HG02938 (cell line): ENCODE measurements around the gene EMCN.
"Not testable (repeated sequence)": the region's sequence is repeated elsewhere in the genome, so short reads cannot be mapped to it uniquely, and the experiment has no call there.

Experiments used
- ATAC-seq: cut with Tn5 transposase; IDR thresholded peaks from one replicate; pipeline ENCODE4 v1.9.1; 2021; ENCODE audit warnings: mild to moderate bottlenecking, moderate library complexity; ENCODE audit not compliant: unreplicated experiment

EMCN gene

GRCh38 chr4:100517864-100518341 is at the start of gene EMCN:
TSS of gene EMCN (minus strand) at chr4:100518022. CDS start at chr4:100517914, 108 bp downstream.
- no peak for ATAC-seq

- ATAC-seq, result no peak
Observed at GRCh38 chr4:100566396-100566795, 48.6 kb upstream of the EMCN start.

DNA sequence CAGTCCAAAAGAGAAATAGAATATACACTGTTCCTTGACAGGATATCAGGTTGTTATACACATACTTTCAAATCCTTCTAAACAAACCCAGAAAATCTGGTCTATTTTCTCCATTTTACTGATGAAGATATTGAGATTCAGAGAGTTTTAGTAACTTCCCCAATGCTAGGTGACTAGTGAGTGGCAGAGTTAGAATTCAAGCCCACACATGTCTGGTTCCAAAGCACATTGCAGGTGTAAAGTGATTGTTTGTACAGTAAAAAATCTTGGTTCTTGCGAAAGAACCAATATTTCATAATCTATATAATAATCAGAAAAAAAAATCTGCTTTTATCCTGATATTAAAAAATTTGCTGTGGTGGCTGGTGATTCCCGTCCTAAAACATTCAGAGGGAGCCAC is 39.5 kb upstream of the EMCN start:
- no peak for ATAC-seq

DNA sequence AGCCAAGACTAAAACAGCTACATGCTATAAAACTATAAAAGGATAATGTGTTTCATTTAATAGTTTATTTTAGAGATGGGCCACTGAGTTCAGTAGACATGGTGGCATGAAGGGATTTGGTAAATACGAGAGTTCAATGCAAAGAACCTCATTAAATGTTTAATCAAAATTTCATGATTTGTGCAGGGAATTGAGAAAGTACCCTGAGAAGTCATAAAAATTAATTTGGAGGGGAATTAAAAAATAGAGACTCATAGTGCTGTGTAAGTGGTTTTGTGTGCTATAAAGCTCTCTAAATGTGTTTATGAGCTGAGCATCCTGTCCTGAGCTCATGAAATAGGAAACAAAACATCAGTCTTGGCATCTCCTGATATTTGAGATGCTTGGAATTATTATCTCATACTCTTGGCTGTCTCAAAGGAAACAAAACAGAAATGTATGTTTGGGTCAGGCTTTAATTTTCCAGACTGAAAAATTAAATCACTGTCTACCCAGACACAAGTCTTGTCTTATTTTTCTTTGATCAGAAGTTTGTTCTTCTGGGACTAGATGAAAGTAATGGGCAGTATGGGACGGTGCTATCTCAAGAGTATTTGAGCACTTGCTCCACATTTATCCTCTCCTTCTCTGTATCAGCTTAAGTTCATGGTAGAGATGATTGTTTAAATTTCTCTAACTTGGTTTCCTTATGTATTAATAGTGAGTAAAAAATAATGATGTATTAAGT is 38.0 kb upstream of the EMCN start:
- no peak for ATAC-seq

- no peak for ATAC-seq
Observed at GRCh38 chr4:100548200-100548560, 30.4 kb upstream of the EMCN start.

GRCh38 chr4:100547541-100548199 is 29.8 kb upstream of the EMCN start:
- no peak for ATAC-seq

DNA sequence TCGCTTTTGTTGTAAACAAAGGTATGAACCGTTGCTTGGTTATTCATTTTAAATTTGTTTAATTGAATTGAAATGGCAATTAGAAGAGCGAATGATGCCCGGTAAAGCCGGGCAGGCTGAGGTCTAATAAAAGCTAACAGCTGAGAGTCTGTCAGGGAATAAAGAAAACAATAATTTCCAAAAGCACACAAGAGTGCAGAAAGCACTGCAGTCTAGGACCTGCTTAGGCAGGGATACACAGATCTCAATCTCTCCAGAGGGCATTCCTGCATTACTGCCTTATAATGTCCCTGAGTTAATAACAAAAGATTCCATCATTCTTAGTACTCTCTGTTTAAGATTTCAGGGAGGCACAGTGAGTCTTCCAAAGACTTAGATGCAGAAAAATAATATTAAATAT is 27.6 kb upstream of the EMCN start:
- ATAC-seq, result no peak

DNA sequence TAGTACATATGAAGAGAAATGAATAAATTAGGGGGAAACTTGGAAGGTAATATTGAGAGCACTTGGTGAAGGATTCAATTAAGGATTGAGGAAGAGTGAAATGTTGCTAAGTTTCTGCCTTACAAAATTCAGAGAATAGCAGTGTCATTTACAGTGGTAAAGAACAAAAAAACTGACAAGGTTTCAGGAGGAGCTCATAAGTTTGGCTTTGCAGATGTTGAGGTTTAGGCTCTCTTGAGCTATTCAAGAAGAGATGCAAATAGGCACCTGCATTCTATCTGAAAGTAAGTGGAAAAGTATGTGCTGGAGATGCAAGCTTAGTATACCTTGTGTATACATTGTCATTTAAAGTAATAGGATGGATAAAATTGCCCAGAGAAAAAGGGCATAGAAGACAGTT is 22.3 kb upstream of the EMCN start:
- ATAC-seq, result no peak

GRCh38 chr4:100539706-100540105 is 21.9 kb upstream of the EMCN start:
- ATAC-seq, result no peak

DNA sequence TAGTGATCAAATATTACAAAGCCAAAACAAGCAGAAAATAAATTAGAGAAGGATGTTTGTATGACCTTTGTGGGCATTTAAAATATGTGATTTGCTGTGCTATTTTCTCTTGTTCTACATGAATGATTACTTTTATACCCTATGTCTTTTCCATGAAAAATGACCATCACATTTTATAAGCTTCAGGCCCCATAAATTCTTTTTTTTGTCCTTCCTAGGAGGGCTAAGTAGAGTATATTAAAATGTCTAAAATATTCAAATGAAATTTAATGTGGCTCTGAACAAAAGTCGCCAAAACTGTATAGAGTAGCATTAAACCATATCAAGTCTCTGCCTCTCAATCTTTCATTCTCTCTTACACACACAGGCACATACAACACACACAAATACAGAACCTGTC is 15.9 kb upstream of the EMCN start:
- ATAC-seq, result no peak

DNA sequence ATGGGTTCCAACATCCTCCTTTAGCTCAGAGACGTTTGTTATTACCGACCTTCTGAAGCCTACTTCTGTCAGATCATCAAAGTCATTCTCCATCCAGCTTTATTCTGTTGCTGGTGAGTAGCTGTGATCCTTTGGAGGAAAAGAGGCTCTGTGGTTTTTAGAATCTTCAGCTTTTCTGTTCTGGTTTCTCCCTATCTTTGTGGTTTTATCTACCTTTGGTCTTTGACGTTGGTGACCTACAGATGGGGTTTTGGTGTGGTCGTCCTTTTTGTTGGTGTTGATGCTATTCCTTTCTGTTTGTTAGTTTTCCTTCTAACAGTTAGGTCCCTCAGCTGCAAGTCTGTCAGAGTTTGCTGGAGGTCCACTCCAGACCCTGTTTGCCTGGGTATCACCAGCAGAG is 12.3 kb upstream of the EMCN start:
- ATAC-seq, result not testable (repeated sequence)

DNA sequence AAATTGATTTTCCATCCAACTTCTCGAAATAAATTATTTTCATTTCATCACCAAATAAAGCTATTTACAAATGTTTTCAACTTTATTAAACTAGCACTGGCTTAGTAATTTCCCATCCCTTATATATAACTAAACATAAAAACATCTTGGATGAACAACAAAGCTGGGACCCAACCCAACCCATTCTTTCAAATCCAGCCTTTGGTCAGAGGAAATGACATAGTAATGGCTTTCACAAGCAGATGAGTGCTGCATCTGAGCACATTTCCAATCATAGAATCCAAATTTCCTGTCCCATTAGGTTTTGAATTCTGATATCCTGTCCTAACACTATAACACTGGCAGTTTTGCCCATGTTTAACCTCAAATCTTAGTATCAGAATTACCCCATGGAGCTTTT is 7.9 kb upstream of the EMCN start:
- ATAC-seq, result no peak

GRCh38 chr4:100519205-100519604 is 1.4 kb upstream of the EMCN start:
- no peak for ATAC-seq

DNA sequence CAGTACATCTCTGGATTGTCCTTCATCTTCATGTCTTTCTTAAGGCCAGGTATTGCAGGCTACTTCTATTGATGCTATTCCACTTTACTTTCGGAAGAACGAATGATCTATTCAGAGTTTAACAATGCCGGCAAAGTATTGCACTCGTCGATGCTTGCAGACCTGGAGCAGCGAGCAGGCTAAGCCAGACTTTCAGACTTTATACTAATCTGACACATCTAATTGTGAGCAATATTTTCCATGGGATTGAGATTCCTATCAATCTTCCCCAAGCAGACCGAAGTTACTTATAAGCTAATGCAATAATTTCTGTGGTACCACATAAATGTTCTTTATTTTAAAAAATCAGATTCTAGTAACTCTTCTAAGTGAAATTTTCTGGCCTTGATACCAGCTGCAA is 1.6 kb downstream of the EMCN start:
- no peak for ATAC-seq

DNA sequence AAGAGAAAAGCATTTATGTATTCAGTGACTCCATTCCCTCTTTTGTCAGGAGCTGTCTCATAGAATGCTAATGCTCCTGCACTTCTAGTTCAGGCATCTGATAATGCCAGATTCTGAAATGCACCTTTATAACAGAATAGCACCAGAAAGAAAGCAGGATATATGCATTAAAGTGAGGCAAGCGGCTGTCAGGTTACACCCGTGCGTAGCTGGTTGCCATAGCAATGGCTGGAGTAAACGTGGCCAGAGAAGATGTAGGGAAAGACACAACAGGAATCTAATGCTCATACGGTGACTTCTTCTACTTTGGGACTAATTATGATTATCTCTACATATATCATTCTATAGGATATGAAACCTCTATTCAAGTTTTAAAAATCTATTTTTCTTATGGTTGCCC is 5.9 kb downstream of the EMCN start:
- no peak for ATAC-seq

GRCh38 chr4:100510551-100510950 is 7.3 kb downstream of the EMCN start:
- no peak for ATAC-seq

DNA sequence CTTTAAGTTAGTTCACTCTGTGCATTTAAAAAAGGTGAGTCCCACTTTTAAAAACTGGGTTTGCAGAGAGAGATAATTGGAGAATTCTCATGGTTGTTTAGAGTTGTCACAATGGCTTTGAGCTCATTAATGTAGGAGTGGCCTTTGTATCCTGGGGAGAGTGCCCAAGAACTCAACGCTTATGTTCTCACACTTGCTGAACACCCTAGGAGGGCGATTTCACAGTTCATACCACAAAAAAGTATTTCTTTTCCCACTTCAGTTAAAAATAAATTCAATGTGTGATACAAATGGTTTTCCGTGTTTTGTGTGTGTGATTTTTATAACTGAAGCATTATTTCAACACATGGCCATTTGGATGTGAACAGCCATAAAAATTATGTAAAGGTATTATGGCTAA is 8.4 kb downstream of the EMCN start:
- ATAC-seq, result no peak

DNA sequence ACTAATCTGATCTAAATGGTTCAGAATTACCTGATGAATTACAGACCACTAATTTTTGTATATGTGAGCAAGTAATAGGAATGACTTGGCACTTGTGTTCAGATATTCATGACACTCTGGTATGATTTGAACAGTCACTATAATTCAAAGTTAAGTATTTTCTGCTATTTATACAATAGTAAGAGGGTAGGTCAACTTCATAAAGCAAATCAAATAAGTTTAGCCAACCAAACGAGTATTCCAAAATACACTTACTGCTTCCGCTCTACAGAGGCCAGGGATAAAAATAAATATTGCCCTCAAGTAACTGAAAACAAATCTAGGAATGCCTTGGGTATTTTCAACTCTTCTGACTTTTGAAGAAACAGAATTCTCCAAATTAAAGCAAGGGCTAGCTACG is 9.1 kb downstream of the EMCN start:
- no peak for ATAC-seq

DNA sequence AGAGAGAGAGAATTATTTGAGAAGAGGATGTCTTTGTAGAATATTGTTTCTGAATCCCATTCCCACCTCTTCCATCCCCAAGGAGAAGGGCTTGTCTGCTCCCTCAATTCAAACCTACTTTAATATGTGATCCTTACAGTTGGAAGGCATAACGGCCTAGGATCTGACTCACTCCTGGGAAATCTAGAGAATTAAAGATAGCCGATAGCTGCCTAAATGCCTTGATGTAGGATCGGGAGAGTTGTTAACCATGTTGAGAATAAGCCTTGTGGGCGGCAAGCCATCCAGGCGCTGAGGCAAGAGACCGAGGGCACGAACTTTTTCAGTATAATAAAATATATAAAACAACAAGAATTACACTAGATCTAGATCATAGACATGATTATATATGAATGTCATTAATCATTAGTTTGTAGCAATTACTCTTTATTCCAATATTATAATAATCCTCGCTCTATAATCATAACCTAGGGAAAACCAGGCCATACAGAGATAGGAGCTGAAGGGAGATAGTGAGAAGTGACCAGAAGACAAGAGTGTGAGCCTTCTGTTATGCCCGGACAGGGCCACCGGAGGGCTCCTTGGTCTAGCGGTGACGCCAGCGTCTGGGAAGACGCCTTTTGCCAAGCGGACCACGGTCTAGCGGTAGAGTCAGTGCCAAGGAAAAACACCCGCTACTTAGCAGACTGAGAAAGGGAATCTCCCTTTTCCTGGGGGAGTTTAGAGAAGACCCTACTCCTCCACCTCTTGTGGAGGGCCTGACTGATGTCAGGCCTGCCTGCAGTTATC is 13.5 kb downstream of the EMCN start:
- ATAC-seq, result no peak

DNA sequence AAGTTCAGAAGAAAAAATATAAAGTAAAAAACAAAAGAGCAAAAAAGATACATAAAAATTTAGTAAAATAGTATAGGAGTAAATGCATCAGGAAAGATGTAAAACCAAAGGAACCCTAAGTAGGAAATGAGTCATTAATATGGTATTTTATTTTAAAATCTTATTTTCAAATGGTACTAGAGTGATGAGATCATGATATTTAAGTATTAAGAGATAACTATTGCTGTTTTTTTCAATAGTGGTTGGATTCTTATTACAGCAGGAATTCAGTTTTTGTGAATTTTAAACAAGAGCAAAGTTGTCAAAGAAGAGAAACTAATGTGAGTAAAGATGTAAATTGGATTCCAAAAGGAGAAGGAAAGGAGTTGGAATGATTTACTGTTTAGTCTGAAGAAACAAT is 20.0 kb downstream of the EMCN start:
- no peak for ATAC-seq

GRCh38 chr4:100495074-100495473 is 22.7 kb downstream of the EMCN start:
- ATAC-seq, result no peak

GRCh38 chr4:100494166-100494565 is 23.7 kb downstream of the EMCN start:
- ATAC-seq, result no peak
